Transverse colon (tissue), 4 donors: ENCODE measurements around the gene PPFIA1. TPM values are rescaled to one million over a fixed set of nuclear protein-coding genes. Genes with fewer than 3 reads are reported as not detected.

Experiments
- DNase-seq: peaks from one replicate; pipeline ENCODE4 v3.0.0-alpha.2; 2019
- H3K27ac ChIP-seq, 4 donors: fragments of 200-600 bp; sonication (generic); 2 replicates each; pipeline ENCODE4 v1.5.1; 2016 to 2018; ENCODE audit warnings: inconsistent platforms in 4 of 4
- H3K27me3 ChIP-seq: fragments of 200-600 bp; sonication (generic); 2 replicates; pipeline ENCODE4 v1.5.1; 2017; ENCODE audit warnings: inconsistent platforms
- H3K36me3 ChIP-seq, 4 donors: fragments of 200-600 bp; sonication (generic); 2 replicates each; pipeline ENCODE4 v1.5.1; 2017 to 2019; ENCODE audit warnings: inconsistent platforms in 4 of 4
- H3K4me1 ChIP-seq, 4 donors: fragments of 200-600 bp; sonication (generic); 2 replicates each; pipeline ENCODE4 v1.5.1; 2017 to 2020; ENCODE audit warnings: inconsistent platforms in 4 of 4
- H3K4me3 ChIP-seq, 4 donors: fragments of 200-600 bp; sonication (generic); 1 replicate in 1 of 4; 2 replicates in 3 of 4; pipeline versions ENCODE4 v1.5.1 to v1.6.1; 2017 to 2019; ENCODE audit warnings: inconsistent platforms in 4 of 4
- H3K9me3 ChIP-seq, 2 donors: fragments of 200-600 bp; sonication (generic); 2 replicates each; pipeline ENCODE4 v1.5.1; 2017 to 2019; ENCODE audit warnings: inconsistent platforms in 2 of 2
- EP300 ChIP-seq: sonication (generic); formaldehyde crosslinking; IDR thresholded peaks from one replicate; pipeline ENCODE4 v1.6.1; 2017; ENCODE audit warnings: antibody characterized with exemption, low read depth
- POLR2A ChIP-seq: fragments of 450-650 bp; IDR thresholded peaks from one replicate; pipeline ENCODE4 v1.6.1; 2016; ENCODE audit warnings: antibody characterized with exemption, mild to moderate bottlenecking, moderate library complexity
- POLR2AphosphoS5 ChIP-seq, 3 donors: sonication (generic); formaldehyde crosslinking; IDR thresholded peaks; one replicate each; pipeline ENCODE4 v1.6.1; 2016; ENCODE audit warnings: antibody characterized with exemption in 3 of 3
- WGBS, 2 donors: methylation state at CpG; one replicate each; pipeline ENCODE4 v1.1.5; 2018; ENCODE audit warnings: low coverage in 1 of 2; 5-methylcytosine and 5-hydroxymethylcytosine counted together
- in situ Hi-C, 4 donors: fragments of 200-750 bp; cut with MboI; loops; one replicate each; pipeline versions ENCODE4 v1.15.0 to v1.15.1; 2017; ENCODE audit warnings: low sequenced_read_pairs in 3 of 4, low pct_ligation_motif_present in 1 of 4, low pct_unique_long_range_greater_than_20kb in 1 of 4
- intact Hi-C: fragments of 100-400 bp; cut with DNase I; formaldehyde crosslinking; loops from one replicate; pipeline ENCODE4 v1.15.1; 2023; ENCODE audit warnings: low total_unique reads
- total RNA-seq, 4 donors: library from RNA; depleted of rRNA; stranded (reverse); fragments of >200 nt; gene quantifications; one replicate each; pipeline ENCODE4 v1.1.0, GENCODE V29; 2016
- TF ChIP-seq, protein P1 (sequence below), 5 experiments: fragments of 200-600 bp in 3 of 5; fragments of 450-650 bp in 2 of 5; sonication (generic) in 3 of 5; IDR thresholded peaks; 1 replicate in 2 of 5; 2 replicates in 3 of 5; pipeline ENCODE4 v1.5.1; 2016 to 2017; ENCODE audit warnings: antibody characterized with exemption in 5 of 5, inconsistent platforms in 3 of 5, mild to moderate bottlenecking in 2 of 5, moderate library complexity in 1 of 5

The PPFIA1 gene
- total RNA-seq, 4 donors from 2014 or later = 42.6 to 143 (median 72.8) TPM

DNA sequence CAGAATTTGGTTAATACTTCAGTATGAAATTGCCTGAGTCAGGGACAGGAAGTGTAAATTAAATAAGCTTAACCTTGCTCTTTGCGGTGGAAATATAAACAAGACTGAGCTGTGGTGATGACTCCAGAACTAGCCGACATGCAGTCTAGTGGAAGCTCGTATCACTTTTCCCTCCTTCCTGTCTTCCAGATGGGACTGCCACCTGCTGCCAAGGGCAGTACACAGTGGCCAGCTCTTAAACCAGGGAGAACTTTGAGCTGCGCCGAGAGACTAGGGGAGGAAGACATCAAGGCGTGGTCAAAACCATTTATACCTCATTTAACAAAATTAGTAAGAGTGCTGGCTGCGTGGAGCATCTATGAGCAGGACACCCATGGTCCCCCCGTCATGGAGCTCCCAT lies 96.6 kb downstream of the PPFIA1 start:
- no peak overlapping the region for H3K4me3 ChIP-seq
- WGBS, 2 donors = 82 to 83% methylated on average over 8 of the region's 8 CpGs
- in situ Hi-C loops = no loop called here
- H3K9me3 ChIP-seq = no peaks in the 10 kb centered on the region
- H3K36me3 ChIP-seq = peaks cover 0 to 32% (median 11%) of the 10 kb centered on the region in 4 donors
- intact Hi-C loops = no loop called here
- H3K27ac ChIP-seq = no peak overlapping the region
- no peaks in the 10 kb centered on the region for H3K4me1 ChIP-seq
- TF ChIP-seq POLR2AphosphoS5 (IDR thresholded peaks at IDR 0.05) (no peak), EP300 (no peak), POLR2A (no peak)
- TF ChIP-seq, protein P1, sequence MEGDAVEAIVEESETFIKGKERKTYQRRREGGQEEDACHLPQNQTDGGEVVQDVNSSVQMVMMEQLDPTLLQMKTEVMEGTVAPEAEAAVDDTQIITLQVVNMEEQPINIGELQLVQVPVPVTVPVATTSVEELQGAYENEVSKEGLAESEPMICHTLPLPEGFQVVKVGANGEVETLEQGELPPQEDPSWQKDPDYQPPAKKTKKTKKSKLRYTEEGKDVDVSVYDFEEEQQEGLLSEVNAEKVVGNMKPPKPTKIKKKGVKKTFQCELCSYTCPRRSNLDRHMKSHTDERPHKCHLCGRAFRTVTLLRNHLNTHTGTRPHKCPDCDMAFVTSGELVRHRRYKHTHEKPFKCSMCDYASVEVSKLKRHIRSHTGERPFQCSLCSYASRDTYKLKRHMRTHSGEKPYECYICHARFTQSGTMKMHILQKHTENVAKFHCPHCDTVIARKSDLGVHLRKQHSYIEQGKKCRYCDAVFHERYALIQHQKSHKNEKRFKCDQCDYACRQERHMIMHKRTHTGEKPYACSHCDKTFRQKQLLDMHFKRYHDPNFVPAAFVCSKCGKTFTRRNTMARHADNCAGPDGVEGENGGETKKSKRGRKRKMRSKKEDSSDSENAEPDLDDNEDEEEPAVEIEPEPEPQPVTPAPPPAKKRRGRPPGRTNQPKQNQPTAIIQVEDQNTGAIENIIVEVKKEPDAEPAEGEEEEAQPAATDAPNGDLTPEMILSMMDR (IDR thresholded peaks at IDR 0.05) = no peak
- DNase-seq = no peak
- H3K27me3 ChIP-seq = no peaks in the 10 kb centered on the region

DNA sequence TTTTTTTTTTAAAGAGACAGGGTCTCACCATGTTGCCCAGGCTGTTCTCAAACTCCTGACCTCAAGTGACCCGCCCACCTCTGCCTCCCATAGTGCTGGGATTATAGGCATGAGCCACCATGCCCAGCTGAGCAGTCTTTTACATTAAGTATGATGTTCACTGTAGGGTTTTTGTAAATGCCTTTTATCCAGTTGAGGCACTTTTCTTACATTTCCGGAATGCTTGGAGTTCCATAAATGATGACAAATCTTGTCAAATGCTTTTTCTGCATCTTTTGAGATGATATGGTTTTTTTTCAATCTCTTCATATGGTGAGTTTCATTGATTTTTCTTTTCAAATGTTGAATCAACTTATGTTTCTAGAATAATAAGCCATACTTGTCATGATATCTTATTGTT lies 98.5 kb downstream of the PPFIA1 start:
- Histone ChIP-seq H3K27ac (no peak overlapping the region), H3K9me3 (no peaks in the 10 kb centered on the region), H3K36me3 (peaks cover 0 to 37% (median 13%) of the 10 kb centered on the region in 4 donors), H3K27me3 (no peaks in the 10 kb centered on the region), H3K4me1 (no peaks in the 10 kb centered on the region), H3K4me3 (no peak overlapping the region)
- in situ Hi-C loops = no loop called here
- TF ChIP-seq POLR2AphosphoS5 (IDR thresholded peaks at IDR 0.05) (no peak), EP300 (no peak), POLR2A (no peak)
- TF ChIP-seq, protein P1 (IDR thresholded peaks at IDR 0.05) = no peak
- intact Hi-C loops = no loop called here
- no peak for DNase-seq
- WGBS, 2 donors = 94 to 100% methylated on average over 2 of the region's 2 CpGs

DNA sequence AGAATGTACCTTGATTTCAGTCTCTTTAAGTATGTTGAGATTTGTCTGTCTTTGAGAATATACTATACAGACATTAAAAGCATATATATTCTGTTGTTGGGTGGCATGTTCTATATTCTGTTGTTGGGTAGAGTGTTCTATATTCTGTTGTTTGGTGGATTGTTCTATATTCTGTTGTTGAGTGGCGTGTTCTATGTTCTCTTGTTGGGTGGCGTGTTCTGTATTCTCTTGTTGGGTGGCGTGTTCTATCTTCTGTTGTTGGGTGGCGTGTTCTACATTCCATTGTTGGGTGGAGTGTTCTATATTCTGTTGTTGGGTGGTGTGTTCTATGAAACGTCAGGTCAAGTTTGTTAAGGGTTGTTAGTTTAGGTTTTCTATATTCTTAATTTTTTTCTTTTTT lies 100.8 kb downstream of the PPFIA1 start:
- H3K27ac ChIP-seq = no peak overlapping the region
- no peak for TF ChIP-seq POLR2AphosphoS5 (IDR thresholded peaks at IDR 0.05)
- TF ChIP-seq POLR2A = no peak
- TF ChIP-seq, protein P1 (IDR thresholded peaks at IDR 0.05) = no peak
- H3K36me3 ChIP-seq = peaks cover 0 to 28% (median 11%) of the 10 kb centered on the region in 4 donors
- intact Hi-C loops = no loop called here
- WGBS, 2 donors = 53 to 64% methylated on average over 4 to 5 of the region's 5 CpGs
- H3K4me1 ChIP-seq = no peaks in the 10 kb centered on the region
- no peaks in the 10 kb centered on the region for H3K27me3 ChIP-seq
- DNase-seq = no peak
- H3K9me3 ChIP-seq = no peaks in the 10 kb centered on the region
- H3K4me3 ChIP-seq = no peak overlapping the region
- in situ Hi-C loops = no loop called here

DNA sequence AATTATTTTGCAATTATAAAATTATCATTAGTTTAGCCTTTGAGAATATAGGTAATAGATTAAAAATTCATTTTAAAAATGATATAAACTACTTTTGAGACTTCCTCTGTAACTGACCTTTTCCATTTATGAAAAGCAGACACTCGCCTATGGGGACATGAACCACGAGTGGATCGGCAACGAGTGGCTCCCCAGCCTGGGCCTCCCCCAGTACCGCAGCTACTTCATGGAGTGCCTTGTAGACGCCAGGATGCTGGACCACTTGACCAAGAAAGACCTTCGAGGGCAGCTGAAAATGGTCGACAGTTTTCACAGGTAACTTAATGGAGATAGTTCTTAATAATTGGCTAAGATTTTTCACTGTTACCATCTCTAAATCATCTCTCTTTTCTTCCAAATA lies 101.6 kb downstream of the PPFIA1 start:
- Histone ChIP-seq H3K4me3 (no peak overlapping the region), H3K4me1 (no peaks in the 10 kb centered on the region), H3K27ac (no peak overlapping the region), H3K27me3 (no peaks in the 10 kb centered on the region), H3K36me3 (peaks cover 0 to 37% (median 11%) of the 10 kb centered on the region in 4 donors), H3K9me3 (no peaks in the 10 kb centered on the region)
- DNase-seq = no peak
- 93 to 95% methylated on average over 8 of the region's 8 CpGs for WGBS, 2 donors
- in situ Hi-C loops = no loop called here
- no peak for TF ChIP-seq EP300
- TF ChIP-seq POLR2A = no peak
- TF ChIP-seq, protein P1 (IDR thresholded peaks at IDR 0.05) = no peak
- no peak for TF ChIP-seq POLR2AphosphoS5 (IDR thresholded peaks at IDR 0.05)
- intact Hi-C loops = no loop called here
